Subcutaneous adipose tissue (tissue), 4 donors: Measurements from ENCODE around the gene COG1. TPM values are rescaled to one million over a fixed set of nuclear protein-coding genes. Genes with fewer than 3 reads are reported as not detected.

ENCODE experiments used
- total RNA-seq, 4 donors: library from RNA; depleted of rRNA; stranded (reverse); fragments of >200 nt; gene quantifications; one replicate each; pipeline ENCODE4 v1.1.0, GENCODE V29; 2016
- TF ChIP-seq, protein P1 (sequence below): fragments of 450-650 bp; IDR thresholded peaks from one replicate; pipeline ENCODE4 v1.5.1; 2016; ENCODE audit warnings: low read depth, mild to moderate bottlenecking, control low read depth, antibody characterized with exemption, moderate library complexity

Gene COG1
- total RNA-seq, 4 donors from 2014 or later, result 22.1 to 36.8 (median 29.5) TPM

DNA sequence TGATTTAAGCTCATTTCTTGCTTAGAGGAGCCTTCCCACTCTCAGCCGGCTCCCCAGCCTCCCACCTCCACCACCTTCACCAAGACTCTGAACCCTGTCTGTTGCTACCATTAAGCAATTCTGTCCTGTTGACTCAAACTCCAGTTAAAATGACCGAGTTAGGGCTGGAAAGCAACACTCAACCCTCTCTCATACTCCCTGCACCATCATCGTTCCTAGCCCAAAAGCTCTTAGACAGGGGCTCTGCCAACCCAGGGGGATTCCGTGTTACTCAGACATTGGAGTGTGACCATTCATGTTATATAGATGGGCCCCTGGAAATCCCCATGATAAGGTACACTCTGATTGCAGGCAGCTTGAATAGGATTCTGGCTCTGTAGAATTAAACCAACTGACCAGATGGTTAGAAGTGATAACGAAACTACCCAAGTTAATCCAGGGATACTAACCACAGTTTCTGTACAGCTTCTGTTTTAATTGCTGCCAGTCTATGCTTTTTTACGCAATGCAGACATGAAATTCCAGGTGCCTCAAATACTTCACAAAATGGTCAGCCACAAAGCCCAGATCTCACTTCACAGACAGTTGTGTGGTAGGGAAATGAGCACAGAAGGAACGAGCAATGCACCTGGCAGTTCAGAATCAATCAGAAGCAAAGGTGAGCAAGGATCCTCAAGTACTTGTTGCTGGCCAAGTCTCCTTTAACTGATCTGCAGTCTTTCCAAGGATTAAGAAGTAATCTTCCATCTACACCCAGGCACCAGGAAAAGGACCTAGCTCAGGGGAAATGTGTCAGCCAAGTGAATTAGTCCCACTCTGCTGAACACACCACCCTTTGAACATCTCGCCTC lies 25.9 kb upstream of the COG1 start:
- TF ChIP-seq, protein P1, sequence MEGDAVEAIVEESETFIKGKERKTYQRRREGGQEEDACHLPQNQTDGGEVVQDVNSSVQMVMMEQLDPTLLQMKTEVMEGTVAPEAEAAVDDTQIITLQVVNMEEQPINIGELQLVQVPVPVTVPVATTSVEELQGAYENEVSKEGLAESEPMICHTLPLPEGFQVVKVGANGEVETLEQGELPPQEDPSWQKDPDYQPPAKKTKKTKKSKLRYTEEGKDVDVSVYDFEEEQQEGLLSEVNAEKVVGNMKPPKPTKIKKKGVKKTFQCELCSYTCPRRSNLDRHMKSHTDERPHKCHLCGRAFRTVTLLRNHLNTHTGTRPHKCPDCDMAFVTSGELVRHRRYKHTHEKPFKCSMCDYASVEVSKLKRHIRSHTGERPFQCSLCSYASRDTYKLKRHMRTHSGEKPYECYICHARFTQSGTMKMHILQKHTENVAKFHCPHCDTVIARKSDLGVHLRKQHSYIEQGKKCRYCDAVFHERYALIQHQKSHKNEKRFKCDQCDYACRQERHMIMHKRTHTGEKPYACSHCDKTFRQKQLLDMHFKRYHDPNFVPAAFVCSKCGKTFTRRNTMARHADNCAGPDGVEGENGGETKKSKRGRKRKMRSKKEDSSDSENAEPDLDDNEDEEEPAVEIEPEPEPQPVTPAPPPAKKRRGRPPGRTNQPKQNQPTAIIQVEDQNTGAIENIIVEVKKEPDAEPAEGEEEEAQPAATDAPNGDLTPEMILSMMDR, result no peak

DNA sequence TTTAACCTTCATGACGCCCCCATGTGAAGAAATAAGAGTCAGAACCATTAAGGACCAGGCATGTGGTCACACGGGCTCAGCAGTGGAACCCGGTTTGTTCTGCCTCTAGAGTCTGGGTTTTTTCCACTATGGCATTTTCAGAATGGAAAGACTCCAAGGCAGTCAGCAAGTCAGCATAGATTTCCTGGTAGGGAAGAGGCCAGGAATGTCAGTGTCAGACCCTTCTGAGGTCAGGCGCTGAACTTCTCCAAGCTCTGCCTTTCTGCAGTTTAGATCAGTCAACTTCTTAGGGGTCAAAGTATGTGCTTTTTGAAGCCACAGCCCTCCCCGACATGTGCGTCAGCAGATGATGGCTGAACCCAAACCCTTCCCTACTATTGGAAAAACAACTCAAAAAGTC lies 24.2 kb upstream of the COG1 start:
- TF ChIP-seq, protein P1, result no peak

DNA sequence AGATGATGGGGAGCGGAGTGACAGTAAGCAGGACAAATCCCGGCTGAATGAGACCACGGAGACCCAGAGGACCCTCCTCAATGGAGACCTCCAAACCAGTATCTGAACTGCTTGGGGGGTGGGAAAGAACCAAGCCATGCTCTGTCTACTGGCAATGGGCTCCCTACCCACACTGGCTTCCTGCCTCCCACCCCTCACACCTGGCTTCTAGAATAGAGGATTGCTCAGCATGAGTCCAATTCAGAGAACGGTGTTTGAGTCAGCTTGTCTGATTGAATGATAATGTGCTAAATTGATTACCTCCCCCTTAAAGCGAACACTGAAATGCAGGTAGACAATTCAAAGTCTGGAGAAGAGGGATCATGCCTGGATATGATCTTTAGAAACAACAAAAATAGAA lies 22.5 kb upstream of the COG1 start:
- TF ChIP-seq, protein P1, result no peak

DNA sequence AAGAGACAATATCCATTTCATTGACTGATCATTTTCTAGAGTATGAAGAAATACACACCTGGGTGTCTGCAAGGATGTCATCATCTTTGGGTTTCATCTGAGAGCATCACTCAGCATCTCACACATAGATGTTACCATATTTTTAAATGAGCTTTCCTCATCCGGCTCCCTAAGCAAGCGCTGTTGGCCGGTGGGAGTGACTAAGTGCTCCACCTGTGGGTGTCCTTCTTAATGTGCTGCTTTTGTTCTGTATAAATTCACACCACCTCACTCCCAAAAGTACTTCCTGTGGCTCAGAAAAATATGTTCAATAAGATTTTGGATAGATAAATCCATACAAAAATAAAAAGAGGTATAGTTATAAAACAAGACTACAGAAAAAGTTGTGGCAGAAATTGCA lies 20.6 kb upstream of the COG1 start:
- TF ChIP-seq, protein P1, result no peak

DNA sequence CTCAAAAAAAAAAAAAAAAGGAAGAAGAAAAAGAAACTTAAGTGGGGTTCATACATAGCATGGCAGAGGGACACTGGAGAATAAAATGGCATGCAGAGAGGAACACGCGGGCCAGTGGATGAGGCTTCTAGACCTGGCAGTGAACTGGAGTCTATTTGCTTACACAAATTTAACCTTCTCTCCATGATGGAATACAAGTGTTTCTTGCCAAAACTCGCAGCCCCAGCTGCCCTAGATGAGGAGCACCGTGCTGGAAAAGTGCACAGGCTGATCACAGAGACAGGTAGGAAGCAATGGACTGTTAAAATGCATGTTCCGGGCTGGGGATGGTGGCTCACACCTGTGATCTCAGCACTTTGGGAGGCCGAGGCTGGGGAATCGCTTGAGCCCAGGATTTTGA lies 18.7 kb upstream of the COG1 start:
- TF ChIP-seq, protein P1, result no peak

DNA sequence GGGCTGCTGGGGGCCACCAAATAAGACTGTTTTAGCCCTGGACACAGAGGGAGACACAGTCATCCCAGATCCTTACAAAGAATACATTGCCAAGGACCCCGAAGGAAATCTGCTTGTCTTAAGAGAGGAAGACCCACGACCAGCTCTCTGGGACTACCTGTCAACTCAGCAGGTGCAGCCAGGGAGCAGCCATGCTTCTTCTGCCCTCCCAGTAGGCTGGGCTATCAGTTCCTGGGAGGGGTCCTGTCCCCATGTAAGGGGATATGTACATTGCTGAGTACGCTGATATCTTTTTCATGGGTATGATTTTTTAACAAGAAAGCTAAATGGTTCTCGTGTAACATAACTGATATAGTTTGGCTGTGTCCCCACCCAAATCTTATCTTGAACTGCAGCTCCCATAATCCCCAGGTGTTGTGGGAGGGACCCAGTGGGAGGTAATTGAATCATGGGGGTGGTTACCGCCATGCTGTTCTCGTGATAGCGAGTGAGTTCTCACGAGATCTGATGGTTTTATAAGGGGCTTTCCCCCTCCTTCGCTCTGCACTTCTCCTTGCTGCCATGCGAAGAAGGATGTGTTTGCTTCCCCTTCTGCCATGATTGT lies 16.8 kb upstream of the COG1 start:
- TF ChIP-seq, protein P1, result no peak

DNA sequence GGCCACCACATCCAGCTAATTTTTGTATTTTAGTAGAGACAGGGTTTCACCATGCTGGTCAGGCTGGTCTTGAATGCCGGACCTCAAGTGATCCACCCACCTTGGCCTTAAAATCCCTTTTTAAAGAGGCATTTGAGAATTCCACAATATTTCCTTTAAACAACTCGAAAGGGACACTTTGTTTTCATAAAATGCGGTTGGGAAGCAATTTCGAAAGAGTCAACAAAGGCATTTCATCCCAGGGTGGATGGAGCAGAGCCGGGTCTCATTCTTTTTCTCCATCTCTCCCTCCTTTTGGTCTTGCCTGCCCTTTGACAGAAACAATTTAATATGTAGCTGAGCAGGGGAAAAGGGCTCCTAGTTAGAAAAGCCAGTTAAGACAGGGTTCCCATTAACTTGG lies 13.5 kb upstream of the COG1 start:
- TF ChIP-seq, protein P1, result no peak
